H1 (cell line): ENCODE measurements around the gene RBMXL2. TPM values are rescaled to one million over a fixed set of nuclear protein-coding genes. Genes with fewer than 3 reads are reported as not detected.

Experiments
- CTCF ChIA-PET: fragments of 300-600 bp; sonication (Branson Sonifier 250); formaldehyde crosslinking; loops from one replicate; lab custom pipeline; 2021; ENCODE audit not compliant: partially characterized antibody; lab: Charles Lee
- POLR2A ChIA-PET: fragments of 300-600 bp; sonication (Branson Sonifier 250); formaldehyde crosslinking; loops from one replicate; lab custom pipeline; 2021; ENCODE audit warnings: inconsistent platforms; ENCODE audit not compliant: partially characterized antibody; lab: Charles Lee
- DNase-seq, 2 experiments: peaks; one replicate each; pipeline versions ENCODE4 v3.0.0 to v3.0.0-alpha.2; 2010 to 2022; ENCODE audit warnings: low spot score in 2 of 2, low read depth in 1 of 2, mixed read lengths in 1 of 2
- FAIRE-seq: peaks from 2 replicates; lab custom pipeline; 2011; peaks lifted over from hg19 to GRCh38; lab: Jason Lieb, UNC
- H2AFZ ChIP-seq: 2 replicates; pipeline ENCODE4 v1.8.1; 2012; ENCODE audit warnings: low read length, inconsistent platforms
- H2AK5ac ChIP-seq: 2 replicates; pipeline ENCODE4 v1.6.1; 2013; ENCODE audit warnings: low read depth, low read length
- H2BK120ac ChIP-seq: replicated peaks from 2 replicates; pipeline ENCODE3; 2013; ENCODE audit warnings: low read depth, low read length, inconsistent platforms
- H2BK12ac ChIP-seq: 2 replicates; pipeline ENCODE4 v1.6.1; 2013; ENCODE audit warnings: low read depth, low read length
- H2BK15ac ChIP-seq: 2 replicates; pipeline ENCODE4 v1.6.1; 2013; ENCODE audit warnings: low read length
- H2BK20ac ChIP-seq: 2 replicates; pipeline ENCODE4 v1.6.1; 2013; ENCODE audit warnings: low read length
- H2BK5ac ChIP-seq: 2 replicates; pipeline ENCODE4 v1.6.1; 2013; ENCODE audit warnings: low read depth, low read length
- H3K14ac ChIP-seq: 2 replicates; pipeline ENCODE4 v1.6.1; 2013; ENCODE audit warnings: inconsistent platforms; ENCODE audit not compliant: insufficient read length
- H3K18ac ChIP-seq: 2 replicates; pipeline ENCODE4 v1.6.1; 2013; ENCODE audit warnings: low read length; ENCODE audit errors: extremely low read depth
- H3K23ac ChIP-seq: 2 replicates; pipeline ENCODE4 v1.6.1; 2013; ENCODE audit warnings: inconsistent platforms; ENCODE audit not compliant: insufficient read length
- H3K23me2 ChIP-seq: 2 replicates; pipeline ENCODE4 v1.6.1; 2013; ENCODE audit warnings: low read depth, low read length
- H3K27ac ChIP-seq: 2 replicates; pipeline ENCODE4 v1.6.1; 2011; ENCODE audit warnings: low read depth, low read length, inconsistent platforms
- H3K27me3 ChIP-seq, 4 experiments: replicated peaks in 1 of 4; 1 replicate in 1 of 4; 2 replicates in 3 of 4; pipeline versions ENCODE4 v1.6.1 to v1.8.1; 2011 to 2013; ENCODE audit warnings: low read length in 3 of 4, mild to moderate bottlenecking in 3 of 4, inconsistent platforms in 2 of 4, mixed read lengths in 2 of 4, moderate library complexity in 1 of 4; ENCODE audit not compliant: control insufficient read depth in 3 of 4, insufficient read depth in 3 of 4; ENCODE audit errors: extremely low read depth in 1 of 4
- H3K36me3 ChIP-seq, 4 experiments: 2 replicates each; pipeline versions ENCODE4 v1.6.1 to v1.8.1; 2011 to 2013; ENCODE audit warnings: mild to moderate bottlenecking in 4 of 4, low read length in 3 of 4, moderate library complexity in 2 of 4, control low read depth in 1 of 4, inconsistent platforms in 1 of 4; ENCODE audit not compliant: insufficient read depth in 4 of 4, control insufficient read depth in 2 of 4
- H3K4ac ChIP-seq: replicated peaks from 2 replicates; pipeline ENCODE3; 2013; ENCODE audit warnings: low read length, low read depth, mixed read lengths, inconsistent platforms; ENCODE audit not compliant: insufficient read length
- H3K4me1 ChIP-seq, 4 experiments: replicated peaks in 1 of 4; 1 replicate in 1 of 4; 2 replicates in 3 of 4; pipeline versions ENCODE4 v1.6.1 to v1.8.1; 2011 to 2013; ENCODE audit warnings: low read length in 3 of 4, inconsistent platforms in 2 of 4, mixed read lengths in 1 of 4; ENCODE audit not compliant: insufficient read depth in 4 of 4, control insufficient read depth in 3 of 4
- H3K4me2 ChIP-seq, 2 experiments: 2 replicates each; pipeline versions ENCODE4 v1.6.1 to v1.8.1; 2011 to 2013; ENCODE audit warnings: low read depth in 2 of 2, low read length in 2 of 2, control low read depth in 1 of 2, inconsistent platforms in 1 of 2, mild to moderate bottlenecking in 1 of 2; ENCODE audit not compliant: insufficient read depth in 1 of 2
- H3K4me3 ChIP-seq, 4 experiments: fragments of 200-600, 300-600 bp in 1 of 4; sonication (generic), shearing (Covaris generic), sonication (Bioruptor Twin) in 1 of 4; 2 replicates each; pipeline versions ENCODE4 v1.5.1 to v1.8.1; 2011 to 2016; ENCODE audit warnings: low read length in 4 of 4, low read depth in 3 of 4, control low read depth in 2 of 4, inconsistent platforms in 2 of 4, mild to moderate bottlenecking in 2 of 4, mixed read lengths in 1 of 4, moderate library complexity in 1 of 4; ENCODE audit not compliant: insufficient read depth in 2 of 4; ENCODE audit errors: extremely low read depth in 1 of 4
- H3K56ac ChIP-seq: replicated peaks from 2 replicates; pipeline ENCODE3; 2013; ENCODE audit warnings: low read depth, mild to moderate bottlenecking, mixed read lengths, low read length, inconsistent platforms; ENCODE audit not compliant: insufficient read length
- H3K79me1 ChIP-seq: 2 replicates; pipeline ENCODE4 v1.6.1; 2013; ENCODE audit warnings: low read depth, low read length, control low read depth
- H3K79me2 ChIP-seq, 2 experiments: 2 replicates each; pipeline versions ENCODE4 v1.6.1 to v1.8.1; 2012 to 2013; ENCODE audit warnings: low read length in 2 of 2, mild to moderate bottlenecking in 2 of 2, inconsistent platforms in 1 of 2; ENCODE audit not compliant: insufficient read depth in 2 of 2, control insufficient read depth in 1 of 2
- H3K9ac ChIP-seq, 4 experiments: replicated peaks in 1 of 4; 1 replicate in 1 of 4; 2 replicates in 3 of 4; pipeline versions ENCODE4 v1.6.1 to v1.8.1; 2011 to 2013; ENCODE audit warnings: low read depth in 3 of 4, low read length in 3 of 4, control low read depth in 2 of 4, mild to moderate bottlenecking in 2 of 4, moderate library complexity in 2 of 4, inconsistent platforms in 1 of 4; ENCODE audit errors: extremely low read depth in 1 of 4
- H3K9me3 ChIP-seq, 2 experiments: 2 replicates each; pipeline versions ENCODE4 v1.6.1 to v1.8.1; 2012 to 2013; ENCODE audit warnings: mild to moderate bottlenecking in 2 of 2, moderate library complexity in 2 of 2, control low read depth in 1 of 2, inconsistent platforms in 1 of 2, low read depth in 1 of 2, low read length in 1 of 2, mixed read lengths in 1 of 2; ENCODE audit not compliant: insufficient read depth in 2 of 2
- H4K20me1 ChIP-seq, 2 experiments: replicated peaks in 1 of 2; 2 replicates each; pipeline versions ENCODE3 to v1.8.1; 2011 to 2013; ENCODE audit warnings: inconsistent platforms in 2 of 2, low read length in 2 of 2, mild to moderate bottlenecking in 1 of 2; ENCODE audit not compliant: insufficient read depth in 2 of 2, control insufficient read depth in 1 of 2
- H4K5ac ChIP-seq: 2 replicates; pipeline ENCODE4 v1.6.1; 2013; ENCODE audit warnings: low read length, low read depth, mixed read lengths, inconsistent platforms; ENCODE audit not compliant: insufficient read length
- H4K8ac ChIP-seq: 2 replicates; pipeline ENCODE4 v1.8.0; 2013; ENCODE audit warnings: mild to moderate bottlenecking, moderate library complexity, low read length, inconsistent platforms; ENCODE audit not compliant: insufficient read depth; ENCODE audit errors: extremely low read depth
- H4K91ac ChIP-seq: replicated peaks from 2 replicates; pipeline ENCODE3; 2013; ENCODE audit warnings: low read length, mixed read lengths, inconsistent platforms; ENCODE audit not compliant: insufficient read length
- GABPA ChIP-seq: IDR thresholded peaks from 2 replicates; pipeline ENCODE4 v1.6.1; 2011; ENCODE audit warnings: mild to moderate bottlenecking, low read length, moderate library complexity, borderline replicate concordance; ENCODE audit not compliant: insufficient read depth
- RNF2 ChIP-seq: fragments of 200-900, 300-1000 bp; sonication (generic); IDR thresholded peaks from 2 replicates; pipeline ENCODE4 v1.7.1; 2016; ENCODE audit warnings: borderline replicate concordance, low read depth, mild to moderate bottlenecking, antibody characterized with exemption, low read length; ENCODE audit not compliant: poor library complexity, severe bottlenecking; ENCODE audit errors: missing control alignments
- SRF ChIP-seq: IDR thresholded peaks from 2 replicates; pipeline ENCODE4 v1.6.1; 2011; ENCODE audit warnings: mild to moderate bottlenecking, low read depth, low read length, moderate library complexity
- TAF1 ChIP-seq: IDR thresholded peaks from 2 replicates; pipeline ENCODE4 v1.6.1; 2011; ENCODE audit warnings: mild to moderate bottlenecking, low read depth, low read length
- WGBS, 2 experiments: shearing (Covaris generic) in 1 of 2; methylation state at CpG; one replicate each; pipeline versions ENCODE4 v1.1.6 to v1.1.7; 2013 to 2015; ENCODE audit warnings: low lambda C conversion rate in 2 of 2, mixed read lengths in 2 of 2, inconsistent platforms in 1 of 2, low coverage in 1 of 2, missing lambda C conversion rate in 1 of 2; ENCODE audit not compliant: insufficient replicate concordance in 2 of 2, insufficient coverage in 1 of 2, insufficient read length in 1 of 2; ENCODE audit errors: extremely low coverage in 1 of 2, missing lambda C conversion rate in 1 of 2; 5-methylcytosine and 5-hydroxymethylcytosine counted together
- polyA plus RNA-seq, 7 experiments: library from polyadenylated mRNA; depleted of rRNA in 3 of 7; stranded (reverse) in 5 of 7; unstranded in 2 of 7; fragments of >200 nt in 5 of 7; fragments of 200-250 nt in 2 of 7; gene quantifications; 1 replicate in 5 of 7; 2 replicates in 1 of 7; 4 replicates in 1 of 7; pipeline versions ENCODE4 v1.2.1 to v1.2.3, GENCODE V29; 2011 to 2013; ENCODE audit warnings: missing spikeins in 2 of 7, mixed read lengths in 2 of 7
- total RNA-seq: library from RNA; stranded (reverse); fragmentation: NEBNext Ultra II Directional; extraction: Animal tissue kit (Norgen Biotek cat#: 25700); gene quantifications from 2 replicates; pipeline ENCODE4 v1.2.1, GENCODE V29; 2021

Gene RBMXL2
- total and polyA plus RNA-seq, 2 of the 8 experiments (the other 6 are each of a cell fraction or from before 2014, with no cell fraction given) = not detected

GRCh38 chr11:7115780-7116179 is 27.0 kb downstream of the RBMXL2 start:
- no peaks in the 10 kb centered on the region for H3K4me1 ChIP-seq
- H3K4me2 ChIP-seq = no peak overlapping the region
- no peak overlapping the region for H2BK15ac ChIP-seq
- no peak overlapping the region for H2BK12ac ChIP-seq
- no peak for FAIRE-seq
- H4K20me1 ChIP-seq = no peaks in the 10 kb centered on the region
- H3K79me2 ChIP-seq = no peaks in the 10 kb centered on the region
- no peaks in the 10 kb centered on the region for H3K23me2 ChIP-seq
- no peak overlapping the region for H3K14ac ChIP-seq
- H2BK20ac ChIP-seq = no peak overlapping the region
- no peak overlapping the region for H2AFZ ChIP-seq
- no peak overlapping the region for H3K23ac ChIP-seq
- no peaks in the 10 kb centered on the region for H3K36me3 ChIP-seq
- POLR2A ChIA-PET = no interaction called here
- no peak overlapping the region for H2BK5ac ChIP-seq
- no peak overlapping the region for H2AK5ac ChIP-seq
- no peak overlapping the region for H3K56ac ChIP-seq
- H3K79me1 ChIP-seq = no peaks in the 10 kb centered on the region
- H2BK120ac ChIP-seq = no peak overlapping the region
- no peak for DNase-seq
- no peaks in the 10 kb centered on the region; a peak in 1 of 7 replicates for H3K27me3 ChIP-seq
- no peak overlapping the region for H3K4ac ChIP-seq
- no peak overlapping the region for H3K9ac ChIP-seq
- TF ChIP-seq GABPA (no peak), SRF (no peak), RNF2 (no peak), TAF1 (no peak)
- TF ChIP-seq, all 59 proteins: peak for 0
- no peak overlapping the region for H4K5ac ChIP-seq
- no peak overlapping the region for H4K8ac ChIP-seq
- no peak overlapping the region for H3K27ac ChIP-seq
- H3K4me3 ChIP-seq = no peak overlapping the region
- no peaks in the 10 kb centered on the region for H3K9me3 ChIP-seq
- 70% methylated on average over 1 of the region's 1 CpG; no CpG with 5 or more reads in 1 of the 2 experiments for WGBS, 2 experiments
- H3K18ac ChIP-seq = no peak overlapping the region
- CTCF ChIA-PET = interaction anchor here (0.5 kb wide), 1 partner anchor 137 kb away, joined by 3 read pairs; no protein-coding TSS in a partner anchor
- no peak overlapping the region for H4K91ac ChIP-seq
